DOHH2 (cell line): ENCODE data around the gene DHRS12.

Experiments used
- EZH2phosphoT487 ChIP-seq: fragments of 200-600 bp; sonication (generic); IDR thresholded peaks from 2 replicates; pipeline ENCODE4 v1.6.1; 2017; ENCODE audit warnings: borderline replicate concordance, mild to moderate bottlenecking, antibody characterized with exemption, low read length, moderate library complexity, mixed read lengths
- TF ChIP-seq, protein P1 (sequence below): fragments of 200-600 bp; sonication (generic); IDR thresholded peaks from one replicate; pipeline ENCODE4 v1.5.1; 2014; ENCODE audit warnings: antibody characterized with exemption, mild to moderate bottlenecking, low read depth, low read length; ENCODE audit not compliant: poor library complexity, severe bottlenecking

DNA sequence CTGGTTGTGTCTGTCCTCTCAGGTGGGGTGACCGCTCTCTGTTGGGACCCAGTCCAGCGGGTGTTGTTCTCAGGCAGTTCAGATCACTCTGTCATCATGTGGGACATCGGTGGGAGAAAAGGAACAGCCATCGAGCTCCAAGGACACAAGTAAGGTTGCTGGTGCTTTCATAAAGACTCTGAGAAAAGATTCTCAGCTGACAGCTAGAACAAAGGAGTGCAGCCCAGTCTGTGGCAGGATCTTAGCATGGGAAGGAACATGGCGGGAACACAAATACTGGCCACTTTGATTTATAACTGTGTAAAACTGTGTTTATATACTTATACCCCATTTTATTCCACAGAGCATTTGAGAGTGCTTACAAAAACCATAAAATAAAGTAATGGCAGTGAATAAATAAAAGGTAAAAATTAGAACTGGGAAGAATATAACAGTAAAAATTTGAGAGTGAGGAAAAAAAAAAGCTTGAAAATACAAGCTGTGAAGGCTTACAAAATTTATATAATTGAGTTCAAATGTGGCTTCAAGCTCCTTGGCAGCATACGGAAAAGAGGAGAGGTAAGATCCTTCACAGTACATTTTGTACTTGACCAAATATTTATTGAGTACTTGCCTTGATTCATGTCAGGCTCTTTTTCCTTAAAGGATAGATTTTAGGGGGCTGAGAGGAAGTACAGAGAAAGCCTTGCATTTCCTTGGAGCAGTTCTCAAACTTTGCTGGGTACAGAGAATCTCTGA is 64.8 kb downstream of the DHRS12 start:
- TF ChIP-seq, protein P1, sequence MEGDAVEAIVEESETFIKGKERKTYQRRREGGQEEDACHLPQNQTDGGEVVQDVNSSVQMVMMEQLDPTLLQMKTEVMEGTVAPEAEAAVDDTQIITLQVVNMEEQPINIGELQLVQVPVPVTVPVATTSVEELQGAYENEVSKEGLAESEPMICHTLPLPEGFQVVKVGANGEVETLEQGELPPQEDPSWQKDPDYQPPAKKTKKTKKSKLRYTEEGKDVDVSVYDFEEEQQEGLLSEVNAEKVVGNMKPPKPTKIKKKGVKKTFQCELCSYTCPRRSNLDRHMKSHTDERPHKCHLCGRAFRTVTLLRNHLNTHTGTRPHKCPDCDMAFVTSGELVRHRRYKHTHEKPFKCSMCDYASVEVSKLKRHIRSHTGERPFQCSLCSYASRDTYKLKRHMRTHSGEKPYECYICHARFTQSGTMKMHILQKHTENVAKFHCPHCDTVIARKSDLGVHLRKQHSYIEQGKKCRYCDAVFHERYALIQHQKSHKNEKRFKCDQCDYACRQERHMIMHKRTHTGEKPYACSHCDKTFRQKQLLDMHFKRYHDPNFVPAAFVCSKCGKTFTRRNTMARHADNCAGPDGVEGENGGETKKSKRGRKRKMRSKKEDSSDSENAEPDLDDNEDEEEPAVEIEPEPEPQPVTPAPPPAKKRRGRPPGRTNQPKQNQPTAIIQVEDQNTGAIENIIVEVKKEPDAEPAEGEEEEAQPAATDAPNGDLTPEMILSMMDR: no peak
- TF ChIP-seq EZH2phosphoT487: no peak
